Measurements from ENCODE around the gene COBL.

Gene COBL

GRCh38 chr7:51328351-51328801 is 11.8 kb upstream of the COBL start:
- FAIRE-seq (no peak), DNase-seq (ENCODE audit: insufficient read length, low spot score) (no peak)

GRCh38 chr7:51327287-51327717 is 10.7 kb upstream of the COBL start:
- DNase-seq (ENCODE audit: insufficient read length, low spot score) (no peak), FAIRE-seq (no peak)

GRCh38 chr7:51326656-51327286 is 10.2 kb upstream of the COBL start:
- DNase-seq (ENCODE audit: insufficient read length, low spot score) = no peak
- no peak for FAIRE-seq

GRCh38 chr7:51325908-51326307 is 9.3 kb upstream of the COBL start:
- DNase-seq (ENCODE audit: insufficient read length, low spot score) (no peak), FAIRE-seq (no peak)

GRCh38 chr7:51325261-51325676 is 8.7 kb upstream of the COBL start:
- FAIRE-seq = no peak
- no peak for DNase-seq (ENCODE audit: insufficient read length, low spot score)

- FAIRE-seq (no peak), DNase-seq (ENCODE audit: insufficient read length, low spot score) (no peak)
Observed at GRCh38 chr7:51324206-51324898, 7.7 kb upstream of the COBL start.

- DNase-seq (ENCODE audit: insufficient read length, low spot score) (no peak), FAIRE-seq (no peak)
Observed at GRCh38 chr7:51321961-51322515, 5.4 kb upstream of the COBL start.

GRCh38 chr7:51318886-51319579 is 2.4 kb upstream of the COBL start:
- FAIRE-seq (no peak), DNase-seq (ENCODE audit: insufficient read length, low spot score) (no peak)

GRCh38 chr7:51318001-51318400 is 1.4 kb upstream of the COBL start:
- DNase-seq (ENCODE audit: insufficient read length, low spot score) = no peak
- FAIRE-seq = no peak

GRCh38 chr7:51317582-51317910 is 937 bp upstream of the COBL start:
- FAIRE-seq (no peak), DNase-seq (ENCODE audit: insufficient read length, low spot score) (no peak)

- DNase-seq (ENCODE audit: insufficient read length, low spot score) (no peak), FAIRE-seq (no peak)
Observed at GRCh38 chr7:51316262-51316665, 345 bp downstream of the COBL start.

- DNase-seq (ENCODE audit: insufficient read length, low spot score) (no peak), FAIRE-seq (no peak)
Observed at GRCh38 chr7:51315393-51316261, 982 bp downstream of the COBL start.

GRCh38 chr7:51314726-51315125 is 1.9 kb downstream of the COBL start:
- DNase-seq (ENCODE audit: insufficient read length, low spot score) (no peak), FAIRE-seq (no peak)

- DNase-seq (ENCODE audit: insufficient read length, low spot score) (no peak), FAIRE-seq (no peak)
Observed at GRCh38 chr7:51313738-51314425, 2.7 kb downstream of the COBL start.

- DNase-seq (ENCODE audit: insufficient read length, low spot score) (no peak), FAIRE-seq (no peak)
Observed at GRCh38 chr7:51312951-51313737, 3.5 kb downstream of the COBL start.

- FAIRE-seq (no peak), DNase-seq (ENCODE audit: insufficient read length, low spot score) (no peak)
Observed at GRCh38 chr7:51311166-51311565, 5.4 kb downstream of the COBL start.

- DNase-seq (ENCODE audit: insufficient read length, low spot score) (no peak), FAIRE-seq (no peak)
Observed at GRCh38 chr7:51310131-51310583, 6.5 kb downstream of the COBL start.

- FAIRE-seq = no peak
- DNase-seq (ENCODE audit: insufficient read length, low spot score) = no peak
Observed at GRCh38 chr7:51309361-51310130, 7.1 kb downstream of the COBL start.

- no peak for FAIRE-seq
- DNase-seq (ENCODE audit: insufficient read length, low spot score) = no peak
Observed at GRCh38 chr7:51308696-51309095, 7.9 kb downstream of the COBL start.

All from HTR-8/SVneo (cell line).